HK-2 (cell line): ENCODE results near the gene SLC47A2.
A peak's percentile ranks its signal among the peaks of the same experiment; 100 is the strongest.
"Not testable (repeated sequence)": the region's sequence is repeated elsewhere in the genome, so short reads cannot be mapped to it uniquely, and the experiment has no call there.

ENCODE experiments used
- DNase-seq: peaks from one replicate; pipeline ENCODE4 v3.0.0-alpha.2; 2018; ENCODE audit not compliant: unreplicated experiment

The SLC47A2 gene

GRCh38 chr17:19670908-19671307 lies 45.5 kb downstream of the SLC47A2 start:
- DNase-seq: no peak

GRCh38 chr17:19669680-19670079 lies 46.7 kb downstream of the SLC47A2 start:
- DNase-seq: not testable (repeated sequence)

- DNase-seq: no peak
Measured at GRCh38 chr17:19664821-19665181, 51.6 kb downstream of the SLC47A2 start.

GRCh38 chr17:19664136-19664820 lies 52.1 kb downstream of the SLC47A2 start:
- DNase-seq: no peak

GRCh38 chr17:19663097-19663496 lies 53.3 kb downstream of the SLC47A2 start:
- DNase-seq: no peak

- no peak for DNase-seq
Measured at GRCh38 chr17:19661121-19661520, 55.3 kb downstream of the SLC47A2 start.

GRCh38 chr17:19660219-19660870 lies 56.0 kb downstream of the SLC47A2 start:
- no peak for DNase-seq

GRCh38 chr17:19659366-19660177 lies 56.8 kb downstream of the SLC47A2 start:
- DNase-seq: no peak

GRCh38 chr17:19656851-19657581 lies 59.4 kb downstream of the SLC47A2 start:
- no peak for DNase-seq

- DNase-seq: no peak
Measured at GRCh38 chr17:19656336-19656735, 60.0 kb downstream of the SLC47A2 start.

- no peak for DNase-seq
Measured at GRCh38 chr17:19654896-19655295, 61.5 kb downstream of the SLC47A2 start.

- no peak for DNase-seq
Measured at GRCh38 chr17:19654342-19654886, 62.0 kb downstream of the SLC47A2 start.

- DNase-seq: no peak
Measured at GRCh38 chr17:19652595-19652994, 63.8 kb downstream of the SLC47A2 start.

- no peak for DNase-seq
Measured at GRCh38 chr17:19651451-19652238, 64.7 kb downstream of the SLC47A2 start.

- DNase-seq: no peak
Measured at GRCh38 chr17:19650826-19651225, 65.6 kb downstream of the SLC47A2 start.

GRCh38 chr17:19649274-19649541 lies 67.2 kb downstream of the SLC47A2 start:
- DNase-seq: no peak

GRCh38 chr17:19648475-19649273 lies 67.7 kb downstream of the SLC47A2 start, which contains the start of gene ALDH3A2:
Gene ALDH3A2 (plus strand): TSS chr17:19648751. CDS start chr17:19648972, 221 bp downstream.
- peak; percentile 98 for DNase-seq

GRCh38 chr17:19647697-19648474 lies 68.5 kb downstream of the SLC47A2 start:
- DNase-seq: peak; percentile 76
